HG03439 (cell line): ENCODE results near the gene RNU1-3.
"Not testable (repeated sequence)": the region's sequence is repeated elsewhere in the genome, so short reads cannot be mapped to it uniquely, and the experiment has no call there.

Experiments used
- ATAC-seq: cut with Tn5 transposase; IDR thresholded peaks from one replicate; pipeline ENCODE4 v1.9.1; 2021; ENCODE audit warnings: mild to moderate bottlenecking, moderate library complexity; ENCODE audit not compliant: unreplicated experiment

Gene RNU1-3

DNA sequence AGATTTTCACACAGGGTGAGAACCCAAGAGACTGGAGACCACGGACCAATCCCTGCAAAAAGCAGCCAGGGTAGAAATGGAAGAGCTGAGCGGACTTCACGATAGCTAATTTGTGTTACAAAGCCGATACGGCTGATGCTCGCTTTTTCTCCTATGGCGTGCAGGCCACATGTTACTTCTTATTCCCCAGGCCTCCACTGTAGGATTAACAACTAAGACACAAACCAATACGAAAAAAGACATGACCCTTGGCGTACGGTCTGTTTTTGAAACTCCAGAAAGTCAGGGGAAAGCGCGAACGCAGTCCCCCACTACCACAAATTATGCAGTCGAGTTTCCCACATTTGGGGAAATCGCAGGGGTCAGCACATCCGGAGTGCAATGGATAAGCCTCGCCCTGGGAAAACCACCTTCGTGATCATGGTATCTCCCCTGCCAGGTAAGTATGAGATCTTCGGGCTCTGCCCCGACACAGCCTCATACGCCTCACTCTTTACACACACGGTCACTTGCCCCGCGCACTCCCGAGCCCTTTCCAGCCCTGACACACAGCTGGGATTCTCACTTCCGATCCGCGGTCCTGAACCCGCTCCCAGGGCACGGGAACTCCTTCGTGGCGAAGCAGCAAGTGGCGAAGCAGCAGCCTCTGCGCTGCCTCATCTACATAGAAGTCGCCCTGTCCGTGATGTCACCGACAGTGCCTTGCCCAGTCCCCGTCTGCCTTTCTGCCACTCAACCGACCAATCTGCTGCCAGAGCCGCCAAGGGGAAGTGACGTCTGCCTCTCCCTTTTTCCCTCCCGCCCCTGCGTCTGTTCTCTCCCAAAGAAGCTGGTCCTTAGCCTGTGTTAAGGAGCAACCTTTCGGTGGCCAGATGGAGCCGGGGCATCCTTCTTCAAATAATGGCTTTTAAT is at the start of gene RNU1-3:
Gene RNU1-3, minus strand, starts transcription at position 447 of the 912 bp plus-strand sequence.
- peak; percentile 97 for ATAC-seq

DNA sequence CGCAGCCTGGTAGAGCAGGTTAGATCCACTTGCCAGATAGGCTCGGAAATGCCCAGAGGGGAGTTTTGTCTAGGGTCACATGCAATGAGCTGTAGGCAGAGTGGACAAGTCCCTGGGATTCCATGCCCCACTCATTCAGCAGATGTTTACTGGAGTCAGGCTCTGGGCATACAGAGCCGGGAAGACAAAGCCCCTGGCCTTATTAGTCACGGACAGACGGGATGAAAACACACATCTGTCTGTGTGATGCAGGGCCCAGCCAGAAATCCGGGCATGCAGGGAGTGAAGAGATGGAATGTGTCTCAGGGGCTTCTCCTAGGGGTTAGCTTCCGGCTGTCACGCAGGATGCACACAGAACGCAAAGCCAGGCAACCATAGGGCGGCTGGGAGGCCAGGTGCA is 46.7 kb upstream of the RNU1-3 start:
- ATAC-seq = not testable (repeated sequence)

DNA sequence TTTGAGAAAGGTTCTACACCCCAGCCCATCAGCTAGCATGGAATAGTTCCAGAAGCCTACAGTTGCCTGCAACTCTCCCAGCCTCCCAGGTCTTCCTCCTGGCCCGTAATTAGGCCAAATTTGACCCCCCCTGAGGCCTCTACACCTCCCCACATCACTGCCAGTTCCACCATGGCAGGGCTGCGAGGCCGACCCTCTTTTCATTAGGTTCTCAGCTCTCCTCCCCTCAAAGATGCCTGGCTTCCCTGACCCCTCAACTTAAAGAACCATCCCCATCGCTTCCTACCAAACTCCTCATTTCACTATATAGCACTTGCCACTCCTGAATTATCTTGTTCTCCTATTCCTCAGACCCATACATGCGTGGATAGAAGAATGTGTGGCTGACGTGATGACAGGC is 46.2 kb upstream of the RNU1-3 start:
- not testable (repeated sequence) for ATAC-seq

DNA sequence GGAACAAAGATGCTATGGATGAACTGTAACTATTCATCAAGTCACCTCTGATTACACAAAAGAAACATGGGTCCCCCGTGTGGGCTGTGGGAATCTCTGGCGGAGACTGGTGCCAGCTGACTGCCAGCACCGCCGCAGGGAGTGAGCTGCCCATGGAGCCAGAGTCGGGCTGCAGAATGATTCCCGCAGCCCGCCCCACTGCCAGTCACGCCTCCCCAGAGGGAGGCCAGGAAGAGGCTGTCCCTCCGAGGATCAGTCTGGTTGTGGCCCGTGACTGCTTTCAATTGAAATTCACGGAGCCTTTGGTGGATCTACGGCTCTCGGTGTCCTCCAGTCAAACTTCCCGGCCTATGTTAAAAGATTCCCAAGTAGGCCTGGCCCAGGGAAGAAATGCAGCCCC is 45.8 kb upstream of the RNU1-3 start:
- ATAC-seq = not testable (repeated sequence)

DNA sequence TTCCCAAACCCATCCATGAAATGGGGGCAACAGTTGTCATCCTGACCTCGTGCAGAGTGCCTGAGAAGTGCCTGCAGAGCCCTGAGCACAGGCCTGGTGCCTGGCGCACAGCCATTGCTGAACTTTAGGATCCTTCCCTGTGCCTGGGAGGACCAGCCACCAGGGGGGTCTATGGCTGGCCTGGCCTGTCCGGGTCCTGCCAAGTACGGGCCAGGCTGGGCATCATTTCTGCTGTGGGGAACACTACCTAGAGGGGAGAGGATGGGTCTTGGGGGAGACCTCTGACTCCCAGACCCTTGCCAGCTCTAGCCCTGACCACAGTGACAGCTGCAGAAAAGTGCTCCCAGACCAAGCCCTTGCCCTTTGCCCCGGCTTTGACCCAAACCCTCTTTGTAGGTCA is 45.4 kb upstream of the RNU1-3 start:
- ATAC-seq = not testable (repeated sequence)

DNA sequence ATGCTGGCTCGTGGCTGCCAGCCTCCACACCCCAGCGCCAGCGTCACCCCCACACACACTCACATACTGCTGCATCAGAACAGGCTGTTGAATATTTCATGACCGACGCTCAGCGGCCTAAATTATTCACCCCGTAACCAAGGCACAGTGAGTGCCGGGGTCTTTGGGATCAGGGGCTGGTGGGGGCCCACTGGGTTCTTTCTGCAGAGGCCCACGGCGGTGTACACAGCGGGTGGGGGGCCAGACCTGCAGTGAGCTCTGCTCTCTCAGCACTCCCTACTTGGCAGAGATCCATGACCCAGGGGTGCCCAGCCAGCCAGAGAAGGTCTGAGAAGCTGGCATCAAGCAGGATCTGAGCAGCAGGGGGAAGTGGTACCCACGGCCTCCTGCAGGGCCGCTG is 43.9 kb upstream of the RNU1-3 start:
- ATAC-seq = not testable (repeated sequence)

DNA sequence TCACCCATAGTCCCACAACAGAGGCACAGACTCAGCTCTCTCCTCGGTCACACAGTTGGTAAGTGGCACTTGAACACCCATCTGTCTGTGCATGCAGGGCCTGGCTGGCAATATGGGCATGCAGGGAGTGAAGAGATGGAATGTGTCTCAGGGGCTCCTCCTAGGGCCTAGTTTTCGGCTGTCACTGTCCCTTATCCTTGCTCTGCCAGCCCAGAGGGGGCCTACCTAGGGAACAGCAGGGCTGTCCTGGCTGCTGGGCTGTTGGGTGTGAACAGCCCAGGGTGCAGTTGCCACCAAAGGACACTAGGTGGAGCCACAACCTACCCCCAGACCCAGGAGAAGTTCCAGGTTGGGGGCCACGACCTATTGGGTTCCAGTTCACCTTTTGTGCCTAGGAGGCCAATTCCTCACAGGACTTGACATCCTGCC is 42.9 kb upstream of the RNU1-3 start:
- ATAC-seq = not testable (repeated sequence)

DNA sequence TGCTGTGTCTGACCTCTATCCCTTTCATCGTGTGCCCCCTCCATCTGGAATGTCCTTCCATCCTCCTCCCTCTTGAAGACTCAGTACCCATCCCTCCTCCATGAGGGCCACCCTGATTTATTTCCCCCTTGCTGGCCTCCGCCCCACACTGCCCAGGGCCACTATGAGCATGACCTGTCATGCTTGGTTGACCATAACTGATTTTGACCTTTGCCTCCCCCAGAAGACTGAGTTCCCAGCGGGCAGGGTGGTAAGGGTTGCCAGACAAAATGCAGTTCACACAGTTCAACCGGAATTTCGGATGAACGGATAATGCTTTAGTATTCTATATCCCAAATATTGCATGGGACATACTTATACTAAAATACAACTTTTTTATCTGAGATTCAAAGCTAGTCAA is 42.0 kb upstream of the RNU1-3 start:
- ATAC-seq = not testable (repeated sequence)

DNA sequence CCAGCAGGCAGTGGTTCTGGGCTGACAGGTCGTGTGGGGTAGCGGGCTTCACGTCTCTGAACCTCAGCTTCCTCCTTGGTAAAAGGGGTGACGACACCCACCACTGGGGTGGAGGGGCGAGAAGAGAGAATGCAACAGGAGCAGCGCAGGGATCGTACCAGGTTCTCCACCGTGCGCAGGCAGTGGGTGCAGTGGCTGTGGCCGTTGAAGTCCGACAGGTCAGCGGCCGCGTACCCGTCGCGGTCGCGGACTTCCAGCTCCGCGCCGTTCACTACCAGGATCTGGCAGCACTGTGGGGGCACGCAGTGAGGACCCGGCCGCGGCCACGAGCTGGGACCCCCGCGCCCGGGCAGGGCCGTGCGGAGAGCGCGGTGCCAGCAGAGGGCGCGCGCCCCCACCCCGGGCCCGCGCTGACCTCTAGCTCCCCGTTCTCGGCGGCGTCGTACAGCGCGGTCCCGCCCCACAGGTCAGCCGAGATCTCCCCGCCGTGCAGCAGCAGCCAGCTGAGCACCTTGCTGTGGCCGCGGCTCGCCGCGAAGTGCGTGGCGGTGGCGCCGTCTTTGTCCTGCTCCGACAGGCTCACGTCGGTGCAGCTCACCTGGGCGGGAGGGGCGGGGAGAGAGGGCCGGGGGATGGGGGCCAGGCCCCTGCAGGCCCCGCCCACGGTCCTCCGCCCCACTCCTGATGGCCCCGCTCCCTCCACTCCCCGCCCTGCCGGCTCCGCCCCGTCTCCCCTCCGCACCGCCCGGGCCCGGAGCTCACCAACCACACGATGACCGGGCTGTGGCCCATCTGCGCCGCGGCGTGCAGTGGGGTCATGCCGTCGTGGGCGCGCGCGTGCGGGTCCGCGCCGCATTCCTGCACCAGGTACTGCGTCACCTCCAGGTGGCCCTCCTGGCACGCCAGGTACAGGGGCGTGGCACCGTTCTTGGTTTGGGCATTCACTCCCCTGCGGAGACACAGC is 40.7 kb upstream of the RNU1-3 start:
- ATAC-seq = not testable (repeated sequence)

DNA sequence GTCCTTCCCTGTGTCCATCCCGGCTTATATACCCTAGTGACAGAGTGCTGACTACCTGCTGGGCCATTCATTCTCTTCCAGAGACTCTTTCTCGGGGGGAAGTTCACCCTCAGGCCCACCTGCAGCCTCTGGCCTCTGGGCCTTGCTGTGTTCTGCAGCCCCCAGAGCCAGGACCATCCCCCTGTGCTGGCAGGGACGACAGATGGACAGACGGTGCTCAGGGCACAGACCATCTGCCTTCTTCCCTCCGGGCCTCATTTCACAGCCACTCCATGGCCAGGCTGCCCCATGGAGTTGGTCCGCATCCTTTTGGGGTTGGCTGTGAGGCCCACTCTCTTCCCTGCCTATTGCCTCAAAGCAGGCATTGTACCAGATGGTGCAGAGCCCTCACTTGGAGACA is 39.6 kb upstream of the RNU1-3 start:
- not testable (repeated sequence) for ATAC-seq

DNA sequence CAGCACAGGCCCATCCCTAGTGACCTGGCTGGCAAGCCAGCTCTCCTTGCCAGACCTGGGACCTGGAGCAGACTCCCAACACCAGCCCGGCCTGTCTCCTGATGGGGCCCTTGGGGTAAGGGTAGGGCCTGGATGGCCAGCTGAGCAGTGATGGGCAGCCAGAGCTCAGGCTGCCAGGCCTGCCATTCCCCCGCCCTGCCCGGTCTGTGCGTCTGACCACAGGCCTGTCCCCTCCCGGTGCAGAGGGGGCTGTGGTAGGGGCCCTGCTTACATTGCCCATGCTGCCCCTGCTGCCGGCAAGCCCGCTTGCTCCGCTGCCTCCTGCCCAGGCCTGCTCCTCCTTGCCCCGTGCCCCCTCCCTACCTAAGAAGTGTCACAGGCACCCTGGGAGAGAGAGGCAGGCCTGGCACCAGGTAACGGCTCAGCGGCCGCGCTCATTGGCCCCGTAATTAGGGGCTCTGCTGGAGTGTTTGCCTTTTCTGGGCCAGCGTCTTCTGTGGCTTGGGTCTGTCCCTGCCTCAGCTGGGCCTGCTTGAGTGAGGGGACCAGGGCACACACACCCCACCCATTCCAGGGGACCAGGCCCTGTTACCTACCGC is 37.9 kb upstream of the RNU1-3 start:
- ATAC-seq = not testable (repeated sequence)

DNA sequence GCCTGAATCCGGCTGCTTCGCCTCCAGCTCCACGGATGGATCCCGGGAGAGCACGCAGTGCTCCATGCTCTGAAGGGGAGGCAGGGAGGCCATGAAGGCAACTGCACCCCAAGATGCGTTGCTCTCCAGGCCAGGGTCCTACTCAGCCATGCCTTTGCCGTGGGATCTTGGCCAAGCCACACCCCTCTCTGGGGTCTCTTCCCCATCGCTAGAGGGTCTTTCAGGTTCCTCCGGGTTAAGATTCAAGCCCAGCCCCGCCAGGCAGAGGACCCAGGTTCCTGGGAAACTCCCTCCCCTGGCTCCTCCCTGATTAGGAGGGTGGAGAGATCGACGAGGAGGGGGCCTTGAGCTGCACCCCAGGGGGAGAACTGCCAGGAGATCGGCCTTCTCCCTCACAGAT is 37.3 kb upstream of the RNU1-3 start:
- ATAC-seq = not testable (repeated sequence)

DNA sequence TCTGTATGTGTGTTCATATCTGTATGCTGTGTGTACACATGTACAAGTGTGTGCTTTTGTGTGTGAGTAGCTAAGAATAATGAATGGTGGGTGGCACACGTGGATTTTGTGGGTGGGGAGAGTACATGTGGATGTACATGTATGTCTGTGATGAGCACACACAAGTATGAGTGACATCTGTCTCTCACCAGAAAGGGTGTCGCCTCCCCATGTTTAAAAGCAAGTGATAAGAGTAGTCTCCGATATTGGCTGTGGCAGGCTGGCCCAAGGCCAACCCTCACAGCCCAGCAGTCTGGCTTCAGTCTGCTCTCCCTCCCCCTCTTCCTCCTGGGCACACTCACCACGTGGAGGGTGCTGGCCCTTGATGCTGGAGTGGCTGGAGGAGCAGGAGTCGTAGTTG is 36.9 kb upstream of the RNU1-3 start:
- not testable (repeated sequence) for ATAC-seq

DNA sequence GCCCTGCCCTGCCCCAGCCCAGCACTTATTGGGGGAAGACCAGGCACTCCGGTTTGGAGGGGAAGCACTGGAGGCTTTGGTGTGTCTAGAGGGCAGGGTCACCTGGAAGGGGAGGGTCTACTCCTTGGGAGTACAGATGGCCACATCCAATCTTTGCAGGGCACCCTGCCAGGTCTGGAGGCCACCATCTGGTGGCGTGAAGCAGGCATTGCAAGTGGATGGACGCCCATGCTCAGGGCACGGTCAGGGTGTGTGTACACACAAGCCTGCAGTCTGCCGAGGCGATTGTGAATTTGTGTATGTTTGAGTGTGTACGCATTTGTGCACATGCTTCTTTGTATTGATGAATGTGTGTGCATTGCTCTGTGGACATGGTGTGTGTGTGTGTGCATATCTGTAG is 36.4 kb upstream of the RNU1-3 start:
- ATAC-seq = not testable (repeated sequence)

DNA sequence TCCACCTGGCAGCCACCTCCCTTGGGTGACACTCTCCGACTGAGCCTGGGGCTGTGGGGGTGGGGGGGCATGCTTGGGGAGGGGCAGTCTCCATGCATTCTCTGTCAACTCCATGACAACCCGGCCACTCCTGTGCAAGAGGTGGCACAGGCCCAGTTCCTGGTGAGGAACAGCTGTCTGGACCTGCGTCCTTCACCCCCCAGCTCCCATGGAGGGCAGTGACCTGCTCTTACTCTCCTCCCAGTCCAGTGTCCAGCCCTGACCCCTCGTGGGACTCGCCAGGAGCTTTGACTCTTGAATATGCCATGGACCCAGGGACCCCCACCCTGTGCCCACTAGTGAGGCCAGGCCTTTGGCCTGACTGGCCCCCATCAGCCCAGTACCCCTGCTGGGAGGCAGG is 35.5 kb upstream of the RNU1-3 start:
- not testable (repeated sequence) for ATAC-seq

DNA sequence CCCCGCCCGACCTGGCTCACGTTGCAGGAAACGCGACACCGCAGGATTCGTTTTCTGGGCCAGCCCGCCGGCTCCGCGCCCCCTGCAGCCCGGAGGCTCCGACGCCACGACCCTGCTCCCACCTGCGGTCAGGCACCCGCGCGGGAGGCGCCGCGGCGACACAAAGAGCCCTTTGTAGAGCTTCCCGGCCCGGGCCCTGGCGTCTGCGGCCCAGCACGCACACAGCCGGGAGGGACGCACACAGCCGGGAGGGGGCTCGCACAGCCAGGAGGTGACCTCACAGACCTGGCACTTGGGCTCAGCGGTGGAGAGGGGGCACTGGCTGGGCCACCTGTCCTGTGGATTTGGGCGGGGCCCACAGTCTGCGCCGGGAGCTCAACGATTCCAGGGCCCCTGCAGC is 34.4 kb upstream of the RNU1-3 start:
- ATAC-seq = not testable (repeated sequence)

DNA sequence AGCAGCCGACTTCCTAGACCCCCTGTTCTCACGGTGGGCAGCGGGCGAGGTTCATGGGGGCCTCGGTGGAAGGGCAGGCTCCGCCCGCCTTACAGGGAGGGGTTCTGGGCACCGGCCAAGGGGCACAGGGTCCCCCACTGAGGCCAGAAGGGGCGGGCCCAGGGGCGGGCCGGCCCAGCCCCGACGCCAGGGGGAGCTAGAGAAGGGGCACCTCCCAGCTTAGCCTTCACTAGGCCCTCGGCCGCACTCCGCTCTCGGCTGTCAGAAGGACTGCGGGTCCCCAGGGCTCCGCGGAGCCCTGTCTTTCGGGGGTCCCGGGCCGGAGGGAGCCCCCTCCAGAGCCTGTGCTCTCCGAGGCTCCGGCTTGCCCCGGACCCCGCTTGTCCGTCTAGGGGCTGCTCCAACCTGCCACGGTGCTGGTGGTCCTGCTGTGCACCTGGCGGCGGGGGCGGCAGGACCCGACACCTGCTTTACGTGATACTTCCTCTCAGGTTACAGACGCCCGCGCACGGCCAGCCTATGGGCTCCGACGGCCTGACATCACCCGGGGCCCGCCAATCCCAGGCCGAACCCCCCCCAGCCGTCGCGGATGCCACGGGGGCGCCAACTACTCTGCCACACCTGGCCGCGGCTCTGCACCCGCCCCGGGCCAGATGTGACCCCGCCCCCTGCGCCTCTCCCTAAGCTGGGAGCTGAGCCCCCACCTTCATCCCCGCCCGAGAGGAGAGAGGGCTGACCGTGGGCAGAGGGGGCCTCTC is 33.6 kb upstream of the RNU1-3 start:
- not testable (repeated sequence) for ATAC-seq

DNA sequence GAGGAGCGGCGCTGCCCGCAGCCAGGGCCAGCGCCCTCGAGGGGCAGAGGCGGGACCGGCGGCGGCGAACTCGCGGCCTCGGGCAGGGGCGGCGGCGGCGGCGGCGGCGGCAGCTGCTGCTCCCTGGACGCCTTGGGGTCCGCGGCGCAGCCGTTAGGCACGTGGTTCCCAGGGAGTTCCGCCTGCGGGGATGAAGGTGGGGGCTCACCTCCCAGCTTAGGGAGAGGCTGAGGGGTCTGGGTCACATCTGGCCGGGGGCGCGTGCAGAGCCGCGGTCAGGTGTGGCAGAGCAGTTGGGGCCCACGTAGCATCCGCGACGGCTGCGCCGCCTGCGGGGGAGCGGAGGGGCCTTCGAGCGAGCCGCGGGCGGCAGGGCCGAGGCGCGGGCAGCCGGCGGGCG is 32.7 kb upstream of the RNU1-3 start:
- ATAC-seq = not testable (repeated sequence)

DNA sequence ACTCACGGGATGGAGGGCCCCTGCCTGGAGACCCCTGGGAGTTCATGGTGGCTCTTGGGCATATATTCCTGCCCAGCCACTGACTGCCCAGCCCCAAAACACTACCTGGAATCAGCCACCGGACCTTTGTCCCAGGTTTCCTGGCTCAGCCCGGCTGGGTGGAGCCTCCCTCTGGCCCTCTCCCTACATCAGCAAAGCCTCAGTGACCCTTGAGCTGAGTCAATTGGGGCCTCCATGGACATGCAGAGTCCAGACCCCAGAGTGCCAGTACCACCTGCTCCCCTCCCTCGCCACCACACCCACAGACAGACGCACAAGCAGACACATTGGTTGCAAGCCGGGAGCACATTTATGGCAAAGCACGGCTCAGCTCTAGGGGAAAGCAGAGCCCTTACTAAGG is 30.4 kb upstream of the RNU1-3 start:
- ATAC-seq = not testable (repeated sequence)

DNA sequence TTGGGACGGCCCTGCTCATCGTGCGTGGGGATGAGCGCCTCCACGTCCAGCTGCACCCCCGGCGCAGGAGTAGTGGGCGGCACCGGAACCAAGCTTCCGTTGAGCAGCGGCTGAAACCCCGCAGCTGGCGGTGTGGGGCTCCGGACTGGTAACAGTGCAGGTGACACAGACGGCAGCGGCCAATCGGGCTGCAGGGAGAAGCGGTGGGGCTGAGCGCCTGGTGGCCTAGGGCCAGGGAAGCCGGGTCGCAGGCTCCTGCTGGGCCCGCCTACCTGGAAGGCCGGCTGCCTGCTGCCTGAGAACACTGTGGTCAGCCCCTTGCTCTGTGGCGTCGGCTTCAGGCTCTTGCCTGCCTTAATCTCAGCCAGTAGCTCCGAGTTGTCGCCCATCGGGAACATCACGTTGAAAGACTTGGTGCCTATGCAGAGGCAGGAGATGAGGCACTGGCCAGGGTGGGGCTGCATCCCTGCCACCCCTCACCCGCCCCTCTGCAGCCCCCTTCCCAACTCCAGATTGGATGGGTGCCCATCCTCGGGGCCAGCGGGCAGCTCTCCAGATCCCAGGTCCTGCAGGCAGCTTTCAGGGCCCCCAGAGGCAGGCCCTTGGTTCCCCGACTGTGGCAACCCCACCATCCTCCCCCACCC is 29.9 kb upstream of the RNU1-3 start:
- not testable (repeated sequence) for ATAC-seq
